K562 (cell line): ENCODE results near the gene ZCCHC3. TPM values are rescaled to one million over a fixed set of nuclear protein-coding genes. Genes with fewer than 3 reads are reported as not detected.
A peak's percentile ranks its signal among the peaks of the same experiment; 100 is the strongest.

Experiments used
- BRF1 ChIP-seq: IDR thresholded peaks from 3 replicates; pipeline ENCODE4 v1.6.1; 2011; ENCODE audit warnings: borderline replicate concordance, mild to moderate bottlenecking; ENCODE audit not compliant: insufficient read length; ENCODE audit errors: extremely low read depth
- GTF2B ChIP-seq: IDR thresholded peaks from 2 replicates; pipeline ENCODE4 v1.6.1; 2011; ENCODE audit not compliant: insufficient read length; ENCODE audit errors: extremely low read depth
- HNRNPK ChIP-seq: fragments of 200-400 bp; formaldehyde crosslinking; IDR thresholded peaks from one replicate; pipeline ENCODE4 v1.6.1; 2018; ENCODE audit warnings: mild to moderate bottlenecking, low read depth, low read length; ENCODE audit not compliant: poor library complexity, severe bottlenecking
- MAZ ChIP-seq, 2 experiments: fragments of 450-650 bp in 1 of 2; sonication (generic) in 1 of 2; formaldehyde crosslinking; IDR thresholded peaks in 1 of 2; conservative IDR thresholded peaks in 1 of 2; 2 replicates each; pipeline versions ENCODE4 v1.4.0 to v1.5.0; 2020; ENCODE audit warnings: mild to moderate bottlenecking in 1 of 2, missing genetic modification reagents in 1 of 2
- NBN ChIP-seq: fragments of 450-650 bp; IDR thresholded peaks from 2 replicates; pipeline ENCODE4 v1.6.1; 2016; ENCODE audit warnings: low read depth, mild to moderate bottlenecking
- NCOR1 ChIP-seq: fragments of 450-650 bp; IDR thresholded peaks from 2 replicates; pipeline ENCODE4 v1.6.1; 2016; ENCODE audit warnings: mild to moderate bottlenecking, moderate library complexity
- NFXL1 ChIP-seq: fragments of 450-650 bp; formaldehyde crosslinking; IDR thresholded peaks from 2 replicates; pipeline ENCODE4 v1.4.0; 2021; ENCODE audit warnings: mild to moderate bottlenecking
- OTX1 ChIP-seq: fragments of 450-650 bp; formaldehyde crosslinking; IDR thresholded peaks from 2 replicates; pipeline ENCODE4 v1.4.0; 2022; ENCODE audit warnings: mild to moderate bottlenecking
- PTBP1 ChIP-seq: fragments of 200-400 bp; formaldehyde crosslinking; IDR thresholded peaks from 2 replicates; pipeline ENCODE4 v1.6.1; 2017; ENCODE audit warnings: low read depth, low read length
- PTRF ChIP-seq: fragments of 450-650 bp; IDR thresholded peaks from 2 replicates; pipeline ENCODE4 v1.6.1; 2016; ENCODE audit warnings: mild to moderate bottlenecking, missing genetic modification characterization, missing compliant biosample characterization
- RBM39 ChIP-seq: fragments of 200-400 bp; formaldehyde crosslinking; optimal IDR thresholded peaks from 2 replicates; pipeline ENCODE3; 2018; ENCODE audit warnings: low read depth, low read length
- SMAD3 ChIP-seq: fragments of 450-650 bp; formaldehyde crosslinking; conservative IDR thresholded peaks from 2 replicates; pipeline ENCODE4 v1.4.0; 2020; ENCODE audit warnings: mild to moderate bottlenecking
- SREBF2 ChIP-seq: sonication (generic); formaldehyde crosslinking; IDR thresholded peaks from 2 replicates; pipeline ENCODE4 v1.4.0; 2020; ENCODE audit warnings: mild to moderate bottlenecking, missing genetic modification reagents
- ZFP1 ChIP-seq: fragments of 450-650 bp; formaldehyde crosslinking; IDR thresholded peaks from 2 replicates; pipeline ENCODE4 v1.4.0; 2020; ENCODE audit warnings: mild to moderate bottlenecking, mixed read lengths
- ZNF175 ChIP-seq: fragments of 200-800 bp; sonication (Bioruptor generic); IDR thresholded peaks from 2 replicates; pipeline ENCODE4 v1.6.1; 2016; ENCODE audit warnings: low read depth, mild to moderate bottlenecking, missing genetic modification characterization, missing compliant biosample characterization
- ZNF224 ChIP-seq: sonication (generic); formaldehyde crosslinking; IDR thresholded peaks from 2 replicates; pipeline ENCODE4 v1.8.0; 2022; ENCODE audit warnings: mild to moderate bottlenecking, missing genetic modification reagents
- ZNF583 ChIP-seq: fragments of 250-450 bp; sonication (Bioruptor Pico); IDR thresholded peaks from 2 replicates; pipeline ENCODE4 v1.4.0; 2020
- polyA plus RNA-seq, 8 experiments: library from polyadenylated mRNA; depleted of rRNA in 4 of 8; stranded (reverse) in 5 of 8; unstranded in 3 of 8; fragments of >200 nt; fragmentation: Nextera tagmentation in 2 of 8; fragmentation: Illumina TruSeq in 1 of 8; extraction: Ambion mirVana in 2 of 8; extraction: Trizol in 1 of 8; gene quantifications; 2 replicates each; pipeline versions ENCODE4 v1.2.1 to v1.2.3, GENCODE V29; 2011 to 2014; ENCODE audit warnings: inconsistent platforms in 1 of 8, missing spikeins in 1 of 8
- total RNA-seq, 7 experiments: library from RNA; depleted of rRNA in 6 of 7; stranded (reverse); fragments of >200 nt in 6 of 7; fragmentation: Illumina TruSeq in 2 of 7; extraction: Trizol in 2 of 7; gene quantifications; 2 replicates each; pipeline versions ENCODE4 v1.2.1 to v1.2.3, GENCODE V29; 2011 to 2021; ENCODE audit warnings: low replicate concordance in 1 of 7
- TF ChIP-seq, protein P1 (sequence below): IDR thresholded peaks from 2 replicates; pipeline ENCODE4 v1.6.1; 2012; ENCODE audit warnings: low read depth, low read length, improper control_type of control experiment, borderline replicate concordance
- TF ChIP-seq, protein P2 (sequence below): sonication (generic); formaldehyde crosslinking; IDR thresholded peaks from 2 replicates; pipeline ENCODE4 v1.8.1; 2023; ENCODE audit warnings: missing genetic modification reagents, mild to moderate bottlenecking, borderline replicate concordance

Gene ZCCHC3
- total and polyA plus RNA-seq, 9 of the 15 experiments (the other 6 are each of a cell fraction or from before 2014, with no cell fraction given): 2.8 to 23.3 (median 16.5) TPM

- TF ChIP-seq MAZ (CRISPR knock-in tag; conservative IDR thresholded peaks at IDR 0.05 in 1 of 2, IDR thresholded peaks at IDR 0.05 in 1 of 2): peak; percentile 92 to 95
- TF ChIP-seq BRF1: no peak
- no peak for TF ChIP-seq HNRNPK
- TF ChIP-seq NFXL1 (CRISPR knock-in tag): no peak
- TF ChIP-seq SREBF2 (CRISPR knock-in tag): no peak
- TF ChIP-seq NCOR1: peak; percentile 47; the same call in 1 of the 2 replicates
- TF ChIP-seq PTBP1: no peak
- TF ChIP-seq ZNF583 (CRISPR knock-in tag): no peak
- peak; percentile 94 for TF ChIP-seq NBN
- no peak for TF ChIP-seq PTRF
- TF ChIP-seq ZNF224: no peak
- no peak for TF ChIP-seq GTF2B
- TF ChIP-seq OTX1: peak; percentile 91; the same call in 1 of the 2 replicates
- TF ChIP-seq, protein P1, sequence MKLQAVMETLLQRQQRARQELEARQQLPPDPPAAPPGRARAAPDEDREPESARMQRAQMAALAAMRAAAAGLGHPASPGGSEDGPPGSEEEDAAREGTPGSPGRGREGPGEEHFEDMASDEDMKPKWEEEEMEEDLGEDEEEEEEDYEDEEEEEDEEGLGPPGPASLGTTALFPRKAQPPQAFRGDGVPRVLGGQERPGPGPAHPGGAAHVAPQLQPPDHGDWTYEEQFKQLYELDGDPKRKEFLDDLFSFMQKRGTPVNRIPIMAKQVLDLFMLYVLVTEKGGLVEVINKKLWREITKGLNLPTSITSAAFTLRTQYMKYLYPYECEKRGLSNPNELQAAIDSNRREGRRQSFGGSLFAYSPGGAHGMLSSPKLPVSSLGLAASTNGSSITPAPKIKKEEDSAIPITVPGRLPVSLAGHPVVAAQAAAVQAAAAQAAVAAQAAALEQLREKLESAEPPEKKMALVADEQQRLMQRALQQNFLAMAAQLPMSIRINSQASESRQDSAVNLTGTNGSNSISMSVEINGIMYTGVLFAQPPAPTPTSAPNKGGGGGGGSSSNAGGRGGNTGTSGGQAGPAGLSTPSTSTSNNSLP: no peak
- TF ChIP-seq SMAD3 (CRISPR knock-in tag): no peak
- TF ChIP-seq RBM39: no peak
- TF ChIP-seq, protein P2, sequence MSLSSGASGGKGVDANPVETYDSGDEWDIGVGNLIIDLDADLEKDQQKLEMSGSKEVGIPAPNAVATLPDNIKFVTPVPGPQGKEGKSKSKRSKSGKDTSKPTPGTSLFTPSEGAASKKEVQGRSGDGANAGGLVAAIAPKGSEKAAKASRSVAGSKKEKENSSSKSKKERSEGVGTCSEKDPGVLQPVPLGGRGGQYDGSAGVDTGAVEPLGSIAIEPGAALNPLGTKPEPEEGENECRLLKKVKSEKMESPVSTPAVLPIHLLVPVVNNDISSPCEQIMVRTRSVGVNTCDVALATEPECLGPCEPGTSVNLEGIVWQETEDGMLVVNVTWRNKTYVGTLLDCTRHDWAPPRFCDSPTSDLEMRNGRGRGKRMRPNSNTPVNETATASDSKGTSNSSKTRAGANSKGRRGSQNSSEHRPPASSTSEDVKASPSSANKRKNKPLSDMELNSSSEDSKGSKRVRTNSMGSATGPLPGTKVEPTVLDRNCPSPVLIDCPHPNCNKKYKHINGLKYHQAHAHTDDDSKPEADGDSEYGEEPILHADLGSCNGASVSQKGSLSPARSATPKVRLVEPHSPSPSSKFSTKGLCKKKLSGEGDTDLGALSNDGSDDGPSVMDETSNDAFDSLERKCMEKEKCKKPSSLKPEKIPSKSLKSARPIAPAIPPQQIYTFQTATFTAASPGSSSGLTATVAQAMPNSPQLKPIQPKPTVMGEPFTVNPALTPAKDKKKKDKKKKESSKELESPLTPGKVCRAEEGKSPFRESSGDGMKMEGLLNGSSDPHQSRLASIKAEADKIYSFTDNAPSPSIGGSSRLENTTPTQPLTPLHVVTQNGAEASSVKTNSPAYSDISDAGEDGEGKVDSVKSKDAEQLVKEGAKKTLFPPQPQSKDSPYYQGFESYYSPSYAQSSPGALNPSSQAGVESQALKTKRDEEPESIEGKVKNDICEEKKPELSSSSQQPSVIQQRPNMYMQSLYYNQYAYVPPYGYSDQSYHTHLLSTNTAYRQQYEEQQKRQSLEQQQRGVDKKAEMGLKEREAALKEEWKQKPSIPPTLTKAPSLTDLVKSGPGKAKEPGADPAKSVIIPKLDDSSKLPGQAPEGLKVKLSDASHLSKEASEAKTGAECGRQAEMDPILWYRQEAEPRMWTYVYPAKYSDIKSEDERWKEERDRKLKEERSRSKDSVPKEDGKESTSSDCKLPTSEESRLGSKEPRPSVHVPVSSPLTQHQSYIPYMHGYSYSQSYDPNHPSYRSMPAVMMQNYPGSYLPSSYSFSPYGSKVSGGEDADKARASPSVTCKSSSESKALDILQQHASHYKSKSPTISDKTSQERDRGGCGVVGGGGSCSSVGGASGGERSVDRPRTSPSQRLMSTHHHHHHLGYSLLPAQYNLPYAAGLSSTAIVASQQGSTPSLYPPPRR (CRISPR knock-in tag): no peak
- TF ChIP-seq ZFP1 (CRISPR knock-in tag): no peak
- 0 out of 2 replicates have a peak, but pooled peaks have one; percentile 28 for TF ChIP-seq ZNF175 (CRISPR knock-in tag)
These were observed 50.5 kb downstream of the ZCCHC3 start (continued) for GRCh38 chr20:347640-348484.
